Activated CD8-positive, alpha-beta memory T cell treated with anti-CD3 and anti-CD28 coated beads for 48 hours (primary cell): Measurements from ENCODE around the gene YAF2.

ENCODE experiments used
- DNase-seq, 3 experiments: peaks; one replicate each; pipeline ENCODE4 v3.0.0-alpha.2; 2020; ENCODE audit warnings: low read depth in 2 of 3, low spot score in 2 of 3

Gene YAF2

DNA sequence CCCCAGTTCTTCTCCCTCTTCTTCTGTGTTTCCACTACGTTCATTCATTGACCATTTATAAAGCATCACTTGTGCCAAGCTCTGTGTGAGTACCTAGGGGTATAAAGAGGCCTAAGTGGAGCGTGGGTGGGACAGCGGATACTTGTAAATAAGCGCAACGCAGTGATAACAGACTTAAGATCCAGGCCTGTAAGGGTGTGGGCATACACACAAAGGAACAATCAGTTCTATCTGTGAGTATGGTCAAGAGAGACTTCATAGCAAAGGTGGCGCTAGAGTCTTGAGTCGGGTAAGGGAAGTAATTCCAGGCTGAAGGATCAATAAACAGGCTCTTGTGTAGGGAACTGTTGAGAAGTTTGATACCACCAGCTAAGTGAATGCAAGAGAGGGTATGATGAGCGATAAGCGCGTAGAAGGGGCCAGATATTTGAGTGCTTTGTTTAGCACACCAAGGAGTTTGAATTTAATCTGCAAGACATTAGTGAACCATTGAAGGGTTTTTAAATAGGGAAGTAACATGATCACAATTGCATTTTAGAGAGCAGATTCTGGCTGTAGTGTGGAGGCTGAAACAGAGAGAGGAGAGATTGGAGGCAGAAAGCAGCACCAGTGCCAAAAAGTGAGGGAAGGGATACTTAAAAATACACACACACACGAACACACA, 92.4 kb downstream of the YAF2 start:
- DNase-seq = no peak

DNA sequence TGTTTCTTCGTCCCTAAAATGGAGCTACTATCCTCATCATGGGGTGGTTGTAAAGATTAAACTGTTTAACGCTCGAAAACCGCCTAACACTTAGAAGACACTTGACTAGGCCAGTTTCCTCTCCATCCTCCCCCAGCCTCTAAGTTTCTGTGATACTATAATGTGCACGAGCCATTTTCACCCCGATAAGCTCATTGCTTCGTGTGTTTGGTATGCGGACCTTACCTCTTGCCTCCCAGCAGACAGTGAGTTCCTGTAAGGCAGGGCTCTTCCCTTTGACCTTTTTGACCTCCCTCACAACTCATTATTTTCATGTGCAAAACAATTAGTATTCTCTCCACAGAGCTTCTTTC, 92.9 kb downstream of the YAF2 start:
- DNase-seq = no peak

DNA sequence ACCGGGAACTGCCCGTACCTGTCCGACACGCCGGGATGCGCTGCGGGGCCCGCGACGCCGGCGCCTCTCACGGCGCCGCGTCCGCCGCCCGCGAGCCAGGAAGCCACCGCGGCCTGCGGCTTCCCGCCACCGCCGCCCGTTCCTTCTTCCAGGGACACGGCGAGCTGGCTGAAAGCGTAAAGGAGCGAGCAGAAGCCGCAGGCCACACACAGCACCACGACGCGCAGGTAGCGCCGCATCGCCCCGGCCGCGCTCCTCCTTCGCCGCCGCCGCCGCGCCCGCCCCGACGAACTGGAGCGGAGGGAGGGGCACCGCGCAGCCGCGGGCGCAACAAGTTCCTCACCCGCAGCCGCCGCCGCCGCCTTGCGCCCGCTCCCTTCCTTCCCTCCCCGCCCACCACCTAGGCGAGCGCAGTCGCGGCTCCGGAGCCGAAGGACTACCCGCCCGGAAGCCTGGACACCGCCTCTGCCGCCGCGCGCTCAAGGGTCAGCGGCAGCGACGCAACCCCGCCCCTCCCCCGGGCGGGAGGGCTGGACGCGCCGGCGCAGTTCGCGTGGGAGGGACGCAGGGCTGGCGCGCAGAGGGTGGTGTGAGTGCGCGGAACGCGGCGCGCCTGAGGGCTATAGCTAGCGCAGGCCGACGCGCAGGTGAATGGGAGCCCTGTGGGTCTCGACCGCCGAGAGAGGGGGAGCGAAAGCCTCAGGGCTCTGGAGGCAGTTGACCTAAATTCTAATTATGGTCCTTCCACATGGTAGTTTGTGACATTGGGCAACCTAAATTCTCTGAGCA, 93.4 kb downstream of the YAF2 start, which contains the start of gene GXYLT1:
TSS of gene GXYLT1 (minus strand) at position 467 of the 789 bp plus-strand sequence. CDS start at position 239, 228 bp downstream.
- DNase-seq = peak; percentile 55 to 84 (median 75)

DNA sequence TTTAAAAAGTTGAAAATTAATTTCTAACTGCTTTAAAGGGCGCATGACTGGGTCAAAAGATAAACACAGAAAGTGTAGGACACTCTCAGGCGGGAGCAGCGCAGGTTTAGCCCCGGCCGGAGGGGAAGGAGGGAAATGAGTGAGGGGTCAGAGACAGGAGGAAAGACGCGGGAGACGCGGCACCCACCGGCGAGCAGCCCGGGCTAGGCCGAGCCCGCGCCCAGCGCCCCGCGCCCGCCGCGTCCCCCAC, 94.0 kb downstream of the YAF2 start:
- DNase-seq = no peak

DNA sequence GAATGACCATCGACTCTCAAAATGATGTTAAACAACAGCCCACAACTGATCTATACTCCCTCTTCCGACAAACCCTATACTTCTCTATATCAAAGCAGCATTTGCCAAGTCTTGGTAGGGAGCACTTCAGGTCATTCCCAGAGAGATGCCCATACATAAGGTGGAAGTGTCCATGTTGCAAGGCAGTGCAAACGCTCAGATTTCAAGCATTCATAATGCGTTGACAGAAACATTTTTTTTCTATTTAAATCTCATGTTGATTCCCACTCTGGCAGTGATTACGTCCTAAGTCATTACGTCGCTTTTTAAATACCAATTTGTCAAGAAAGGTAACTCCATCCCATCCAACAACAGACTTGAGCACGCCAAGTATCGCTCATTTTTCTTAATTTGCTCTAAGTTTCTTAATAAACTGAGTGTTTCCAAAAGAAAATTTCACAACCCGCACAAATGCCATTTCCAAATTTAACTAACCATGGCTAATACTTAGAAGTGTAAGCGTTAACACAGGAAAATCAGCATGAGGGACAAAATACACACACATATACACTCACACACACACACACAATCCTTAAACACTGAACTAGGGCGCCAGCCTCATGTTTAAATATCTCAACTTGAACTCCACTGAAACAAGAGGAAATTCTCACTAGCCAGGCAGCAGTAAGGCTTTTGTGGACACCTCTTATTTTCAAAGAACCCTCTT, 94.4 kb downstream of the YAF2 start:
- no peak for DNase-seq

DNA sequence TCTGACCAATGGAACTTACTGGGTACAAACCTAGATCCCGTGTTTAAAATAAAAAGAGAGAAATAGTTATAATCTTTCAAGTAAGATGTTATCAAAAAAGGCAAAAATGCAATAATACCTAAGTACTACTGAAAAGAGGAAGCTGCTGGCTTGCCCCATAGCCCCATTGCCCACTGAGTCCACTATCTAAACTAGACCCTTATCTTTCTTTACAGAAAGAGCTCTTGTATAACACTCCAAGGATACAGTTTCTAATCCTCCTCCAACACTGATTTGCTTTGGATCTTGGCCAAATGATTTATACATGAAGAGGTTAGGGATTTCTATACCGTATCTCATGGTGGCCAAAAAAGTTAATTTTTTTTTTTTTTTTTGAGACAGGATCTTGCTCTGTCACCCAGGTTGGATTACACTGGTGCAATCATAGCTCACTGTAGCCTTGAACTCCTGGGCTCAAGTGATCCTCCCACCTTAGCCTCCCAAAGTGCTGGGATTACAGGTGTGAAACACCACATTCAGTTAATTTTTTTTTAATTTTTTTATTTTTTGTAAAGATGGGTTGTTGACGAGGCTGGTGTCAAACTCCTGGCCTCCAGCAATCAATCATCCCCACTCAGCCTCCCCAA, 96.0 kb downstream of the YAF2 start:
- no peak for DNase-seq

DNA sequence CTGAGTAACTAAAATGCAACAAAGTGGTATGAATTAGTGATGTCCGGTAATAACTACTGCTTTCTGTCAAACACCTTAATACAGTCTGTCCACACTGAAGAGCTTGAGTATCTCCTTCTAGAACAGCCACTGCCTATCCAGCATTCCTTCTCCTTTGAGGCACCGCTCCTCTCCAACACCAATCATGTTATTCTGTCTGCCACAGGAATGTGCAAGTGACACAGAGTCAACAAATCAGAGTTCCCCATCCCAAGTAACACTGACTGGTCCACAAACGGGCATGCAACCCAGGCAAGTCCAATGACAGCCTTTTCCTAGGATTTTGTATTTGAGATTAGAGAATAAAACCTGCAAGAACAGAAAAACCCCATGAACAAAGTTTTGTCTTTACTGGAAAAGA, 97.1 kb downstream of the YAF2 start:
- no peak for DNase-seq

DNA sequence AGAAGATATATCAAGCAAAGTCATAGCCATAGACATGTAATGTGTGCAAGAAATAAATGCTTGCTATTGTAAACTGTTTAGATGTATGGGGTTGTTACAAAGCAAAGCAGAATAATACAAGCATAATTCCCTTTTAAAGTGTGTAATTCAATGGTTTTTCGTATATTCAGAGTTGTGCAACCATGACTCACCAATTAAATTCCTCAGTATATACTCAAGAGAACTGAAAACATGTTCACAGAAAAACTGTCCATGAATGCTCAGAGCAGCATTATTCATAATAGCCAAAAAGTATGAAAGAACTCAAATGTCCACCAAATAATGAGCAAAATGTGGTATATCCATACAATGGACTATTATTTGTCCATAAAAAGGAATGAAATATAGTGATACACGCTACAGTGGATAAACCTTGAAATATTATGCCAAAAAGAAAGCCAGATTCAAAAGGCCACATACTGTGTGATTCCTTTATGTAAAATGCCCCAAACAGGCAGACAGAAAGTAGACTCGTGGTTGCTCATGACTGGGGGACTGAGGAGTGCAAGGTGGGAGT, 102.7 kb downstream of the YAF2 start:
- no peak for DNase-seq

DNA sequence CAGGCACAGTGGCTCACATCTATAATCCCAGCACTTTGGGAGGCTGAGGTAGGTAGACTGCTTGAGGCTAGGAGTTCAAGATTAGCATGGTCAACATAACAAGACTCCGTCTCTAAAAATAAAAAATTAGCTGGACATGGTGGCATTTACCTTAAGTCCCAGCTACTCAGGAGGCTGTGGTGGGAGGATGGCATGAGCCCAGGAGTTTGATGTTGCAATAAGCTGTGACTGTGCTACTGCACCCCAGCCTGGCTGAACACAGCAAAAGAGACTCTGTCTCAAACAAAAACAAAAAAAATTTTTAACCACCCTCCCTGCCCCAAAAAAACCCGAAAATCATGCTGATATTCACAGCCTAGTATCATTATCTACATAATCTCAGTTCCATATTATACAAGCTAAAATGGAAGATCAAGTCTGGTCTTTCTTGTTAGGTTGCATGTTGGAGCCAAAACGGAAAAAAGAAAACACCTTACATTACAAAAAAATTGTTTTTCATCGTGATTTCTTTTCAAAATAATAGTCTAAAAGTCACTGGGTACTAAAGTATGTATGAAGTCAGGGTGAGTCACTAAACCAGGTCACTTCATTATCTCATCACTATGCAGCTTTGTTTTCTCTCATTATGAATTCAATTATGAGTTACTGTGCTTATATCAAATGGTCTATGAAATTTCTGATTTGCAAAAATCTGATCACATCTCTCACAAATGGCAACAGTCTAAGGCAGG, 107.2 kb downstream of the YAF2 start:
- no peak for DNase-seq

DNA sequence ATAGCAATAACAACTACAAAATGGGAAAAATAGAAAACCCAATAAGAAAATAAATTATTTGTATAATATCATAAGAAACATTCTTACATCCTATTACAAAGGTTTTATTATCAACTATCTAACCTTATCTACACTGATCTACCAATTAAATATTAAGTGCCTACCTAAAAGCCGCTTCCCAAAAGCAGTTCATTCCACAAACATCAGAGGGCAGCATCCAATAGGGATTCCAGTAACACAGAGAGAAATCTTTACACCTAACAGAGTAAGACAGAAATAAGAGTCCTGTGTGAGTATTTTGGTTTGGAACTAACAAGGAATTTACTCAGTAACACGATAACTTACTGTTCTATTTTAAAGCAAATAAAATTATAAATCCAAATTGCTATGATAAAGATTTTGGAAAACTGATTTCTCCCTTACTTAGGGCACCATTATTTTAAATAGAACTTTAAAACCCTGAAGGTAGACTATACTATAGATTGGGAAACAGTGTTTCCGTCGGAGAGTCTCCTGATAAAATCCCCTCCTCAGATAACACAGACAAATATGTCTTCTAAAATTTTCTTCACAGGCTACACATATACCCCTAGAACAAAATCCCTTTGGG, 108.3 kb downstream of the YAF2 start:
- no peak for DNase-seq

DNA sequence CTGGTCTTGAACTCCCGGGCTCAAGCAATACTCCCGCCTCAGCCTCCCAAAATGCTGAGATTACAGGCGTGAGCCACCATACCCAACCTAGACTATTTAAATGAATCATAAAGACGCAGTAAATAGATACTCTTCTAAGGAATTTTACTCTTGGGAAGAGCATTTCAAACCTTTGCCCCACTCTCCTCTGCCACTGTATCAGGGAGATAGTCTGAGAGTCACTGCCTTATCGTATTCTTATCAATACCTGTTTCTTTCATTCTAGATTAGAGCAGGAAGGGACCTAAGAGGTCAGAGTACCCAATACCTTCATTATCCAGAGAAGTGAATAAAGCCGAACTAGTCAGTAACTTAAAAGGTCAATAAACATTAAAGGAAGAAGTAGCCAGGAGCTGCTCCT, 109.2 kb downstream of the YAF2 start:
- no peak for DNase-seq

DNA sequence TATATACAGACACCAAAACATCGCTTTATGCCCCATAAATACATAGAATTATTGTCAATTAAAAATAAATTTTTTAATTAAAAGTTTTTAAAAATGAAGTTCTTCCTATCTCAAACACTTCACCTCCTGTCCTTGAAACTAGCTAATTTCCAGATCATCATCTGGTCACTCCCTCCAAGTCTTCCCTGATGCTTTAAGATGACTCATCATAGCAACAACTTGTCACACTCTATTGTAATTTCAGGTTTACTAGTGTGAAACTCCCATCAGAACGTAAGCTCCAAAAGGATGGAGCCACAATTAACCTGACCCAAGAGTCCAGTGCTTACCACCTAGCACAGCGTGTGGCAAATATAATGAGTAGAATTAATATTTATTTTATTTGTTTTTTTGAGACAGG, 109.7 kb downstream of the YAF2 start:
- DNase-seq = no peak

DNA sequence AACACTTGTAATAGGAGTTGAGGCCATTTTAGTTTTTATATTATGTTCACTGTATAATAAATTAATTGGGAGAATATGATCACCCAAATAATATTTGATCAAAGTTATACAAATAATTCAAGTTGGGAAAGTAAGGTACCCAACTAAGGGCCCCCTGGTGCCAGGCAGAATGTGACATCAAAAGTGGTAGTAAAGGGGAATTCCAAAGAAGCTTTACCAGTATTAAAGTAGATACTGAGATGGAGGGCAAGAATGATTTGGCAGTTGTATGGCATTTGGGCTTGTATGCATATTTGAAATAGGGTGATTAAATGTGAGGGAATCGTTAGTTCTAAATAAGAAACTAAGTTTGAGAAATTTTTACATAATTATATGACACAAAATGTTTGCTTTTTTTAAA, 111.1 kb downstream of the YAF2 start:
- no peak for DNase-seq

DNA sequence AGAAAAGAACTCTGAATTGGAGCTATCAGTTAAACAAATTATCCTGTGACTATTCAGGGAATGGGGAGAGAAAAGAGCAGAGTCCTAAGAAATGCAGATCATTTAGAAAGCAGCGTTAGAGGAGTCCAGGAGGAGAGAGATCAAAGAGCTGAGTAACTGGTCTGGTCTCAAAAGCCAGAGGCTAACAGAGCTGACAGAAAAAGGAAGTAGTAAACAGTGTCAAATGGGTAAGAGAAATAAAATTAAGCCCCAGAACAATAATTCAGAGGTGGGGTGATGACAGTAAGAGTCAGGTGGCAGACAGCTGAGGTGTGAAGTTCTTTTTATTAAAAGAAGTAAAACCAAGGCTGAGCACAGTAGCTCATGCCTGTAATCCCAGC, 112.7 kb downstream of the YAF2 start:
- DNase-seq = no peak

DNA sequence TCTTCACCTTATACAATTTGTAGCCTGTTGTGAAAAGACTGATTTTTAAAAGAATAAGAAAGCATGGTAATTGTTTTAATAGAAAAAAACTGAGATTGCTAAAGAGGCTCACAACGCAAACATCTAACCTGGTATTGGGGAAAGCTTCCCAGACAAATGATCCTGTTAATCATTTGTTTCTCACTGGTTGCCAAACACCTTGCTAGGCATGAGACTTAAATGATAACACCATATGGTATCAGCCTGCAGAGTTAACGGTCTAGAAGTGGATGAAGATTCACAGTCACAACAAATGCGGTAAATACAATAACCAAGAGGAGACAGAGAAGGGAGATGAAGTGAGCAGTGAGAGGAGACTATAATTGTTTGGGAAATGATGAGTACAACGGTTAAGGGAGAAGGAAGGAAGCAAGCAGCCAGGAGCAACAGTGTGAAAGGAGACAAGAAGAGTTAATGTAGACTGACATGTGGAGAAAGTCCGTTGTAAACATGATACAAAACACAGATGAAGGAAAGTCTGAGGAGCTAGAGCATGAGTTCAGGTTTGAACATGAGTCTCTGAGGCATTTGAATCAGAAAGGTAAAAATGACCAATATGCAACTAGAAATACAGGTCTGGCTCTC, 113.2 kb downstream of the YAF2 start:
- no peak for DNase-seq

DNA sequence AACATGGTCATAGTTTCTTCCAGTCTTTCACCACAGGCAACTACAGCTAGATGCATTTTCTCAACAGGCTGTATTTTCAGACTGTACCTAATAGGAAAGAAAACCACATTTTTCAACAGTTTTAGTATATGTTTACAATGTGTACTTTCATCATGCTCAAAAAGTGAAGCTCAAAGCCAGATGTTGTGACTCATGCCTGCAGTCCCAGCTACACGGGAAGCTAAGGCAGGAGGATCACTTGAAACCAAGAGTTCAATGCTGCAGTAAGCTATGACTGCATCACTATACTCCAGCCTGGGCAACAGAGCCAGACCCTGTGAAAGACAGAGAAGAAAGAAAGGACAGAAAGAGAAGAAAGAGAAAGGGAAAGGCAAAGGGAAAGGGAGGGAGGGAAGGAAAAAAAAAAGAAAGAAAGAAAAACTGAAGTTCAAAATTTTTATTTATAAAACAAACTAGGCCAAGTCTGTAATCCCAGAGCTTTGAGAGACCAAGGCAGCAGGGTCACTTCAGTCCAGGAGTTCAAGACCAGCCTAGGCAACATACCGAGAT, 118.9 kb downstream of the YAF2 start:
- no peak for DNase-seq

DNA sequence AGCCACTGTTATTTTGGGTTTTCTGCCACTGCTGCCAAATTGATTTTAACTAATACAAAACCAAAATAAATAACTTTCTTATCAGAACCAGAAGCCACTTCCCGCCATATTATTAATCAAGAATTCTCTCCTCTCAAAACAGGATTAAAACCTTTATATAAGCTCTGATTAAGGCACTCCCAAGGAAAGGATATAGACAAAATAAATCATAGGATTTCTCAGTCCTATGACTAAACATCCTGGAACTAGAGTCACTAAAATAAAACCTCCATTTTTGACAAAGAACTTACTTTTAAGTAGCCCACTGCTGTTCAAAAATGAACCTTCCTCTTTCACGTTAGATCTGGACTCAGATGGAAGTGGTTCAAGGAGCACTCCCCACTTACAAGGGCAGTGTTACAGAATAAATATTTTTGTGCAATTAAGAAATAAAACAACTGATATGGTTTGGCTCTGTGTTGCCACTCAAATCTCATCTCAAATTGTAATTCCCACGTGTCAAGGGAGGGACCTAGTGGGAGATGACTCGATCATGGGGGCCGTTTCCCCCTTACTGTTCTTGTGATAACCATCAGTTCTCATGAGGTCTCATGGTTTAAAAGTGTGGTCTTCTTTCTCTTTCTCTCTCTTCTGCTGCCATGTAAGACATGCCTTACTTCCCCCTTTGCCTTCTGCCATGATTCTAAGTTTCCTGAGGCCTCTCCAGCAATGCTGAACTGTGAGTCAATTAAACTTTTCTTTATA, 119.7 kb downstream of the YAF2 start:
- DNase-seq = no peak

DNA sequence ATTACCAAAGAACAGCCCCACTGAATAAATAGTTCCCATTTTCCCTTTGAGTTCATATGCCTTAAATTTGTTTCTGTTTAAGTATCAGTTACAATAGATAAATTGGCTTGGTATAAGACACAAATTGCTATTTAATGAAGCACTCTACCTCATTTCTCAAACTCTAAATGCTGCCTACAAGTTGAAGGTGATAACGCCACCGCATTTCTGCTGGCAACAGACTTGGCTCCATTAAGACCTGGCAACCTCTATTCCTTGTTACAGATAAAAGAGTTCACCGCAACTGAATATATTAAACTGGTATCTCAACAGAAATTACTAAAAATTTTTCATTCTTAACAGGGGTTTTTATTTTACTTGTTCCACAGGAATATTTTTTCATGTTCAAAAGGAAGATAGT, 129.0 kb downstream of the YAF2 start:
- no peak for DNase-seq
